ENCODE measurements around the gene SPSB4. TPM values are rescaled to one million over a fixed set of nuclear protein-coding genes. Genes with fewer than 3 reads are reported as not detected.

Gene SPSB4
- total and polyA plus RNA-seq, 9 donors, result 0.07 to 0.57 (median 0.12) TPM; not detected in 5

GRCh38 chr3:141019244-141019643 is 31.9 kb upstream of the SPSB4 start:
- H3K36me3 ChIP-seq, result no peaks in the 10 kb centered on the region
- no peak overlapping the region for H3K4me3 ChIP-seq
- H3K27me3 ChIP-seq, result no peaks in the 10 kb centered on the region
- intact Hi-C loops (cut with DNase I), result loop anchor here in 3 of 4 donors (10.0 kb wide), 1 partner anchor 86 kb away; no protein-coding TSS in a partner anchor
- no peaks in the 10 kb centered on the region for H3K4me1 ChIP-seq (ENCODE audit: insufficient read depth)
- no peak for DNase-seq
- no peak overlapping the region for H3K27ac ChIP-seq
- H3K9me3 ChIP-seq, result no peaks in the 10 kb centered on the region
- 96% methylated on average over 15 to 19 of the region's 19 CpGs for WGBS, 3 donors
- TF ChIP-seq POLR2A (IDR thresholded peaks at IDR 0.05), result no peak
- TF ChIP-seq EP300 (IDR thresholded peaks at IDR 0.05), result no peak
- no peak for TF ChIP-seq CTCF (IDR thresholded peaks at IDR 0.05)

- Histone ChIP-seq H3K4me1 (ENCODE audit: insufficient read depth) (no peaks in the 10 kb centered on the region), H3K27ac (no peak overlapping the region), H3K4me3 (no peak overlapping the region), H3K27me3 (no peaks in the 10 kb centered on the region), H3K9me3 (no peaks in the 10 kb centered on the region), H3K36me3 (no peaks in the 10 kb centered on the region)
- no peak for TF ChIP-seq POLR2A (IDR thresholded peaks at IDR 0.05)
- TF ChIP-seq EP300 (IDR thresholded peaks at IDR 0.05), result no peak
- TF ChIP-seq CTCF (IDR thresholded peaks at IDR 0.05), result no peak
- WGBS, 3 donors, result 76 to 83% (median 79%) methylated on average over 5 of the region's 5 CpGs
- DNase-seq, result no peak
- intact Hi-C loops (cut with DNase I), result no loop called here
These were observed 30.9 kb upstream of the SPSB4 start for GRCh38 chr3:141020143-141020830.

DNA sequence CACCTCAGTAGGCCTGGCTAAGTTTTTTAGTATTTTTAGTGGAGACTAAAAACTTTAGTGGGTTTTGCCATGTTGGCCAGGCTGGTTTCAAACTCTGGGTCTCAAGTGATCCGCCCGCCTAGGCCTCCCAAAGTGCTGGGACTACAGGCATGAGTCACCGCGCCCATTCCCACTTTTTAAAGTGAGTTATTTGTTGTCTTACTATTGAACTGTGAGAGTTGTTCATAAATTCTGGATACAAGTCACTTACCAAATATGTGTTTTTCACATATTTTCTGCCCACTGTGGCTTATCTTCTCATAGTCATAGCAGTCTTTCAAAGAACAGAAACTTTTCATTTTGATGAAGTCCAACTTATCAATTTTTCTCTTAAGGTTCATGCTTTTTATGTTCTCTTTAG is 29.9 kb upstream of the SPSB4 start:
- intact Hi-C loops (cut with DNase I), result no loop called here
- no peaks in the 10 kb centered on the region for H3K36me3 ChIP-seq
- TF ChIP-seq EP300 (IDR thresholded peaks at IDR 0.05), result no peak
- H3K9me3 ChIP-seq, result no peaks in the 10 kb centered on the region
- no peaks in the 10 kb centered on the region for H3K4me1 ChIP-seq (ENCODE audit: insufficient read depth)
- DNase-seq, result no peak
- WGBS, 3 donors, result 76 to 98% (median 97%) methylated on average over 4 of the region's 4 CpGs
- no peaks in the 10 kb centered on the region for H3K27me3 ChIP-seq
- H3K27ac ChIP-seq, result no peak overlapping the region
- no peak overlapping the region for H3K4me3 ChIP-seq

DNA sequence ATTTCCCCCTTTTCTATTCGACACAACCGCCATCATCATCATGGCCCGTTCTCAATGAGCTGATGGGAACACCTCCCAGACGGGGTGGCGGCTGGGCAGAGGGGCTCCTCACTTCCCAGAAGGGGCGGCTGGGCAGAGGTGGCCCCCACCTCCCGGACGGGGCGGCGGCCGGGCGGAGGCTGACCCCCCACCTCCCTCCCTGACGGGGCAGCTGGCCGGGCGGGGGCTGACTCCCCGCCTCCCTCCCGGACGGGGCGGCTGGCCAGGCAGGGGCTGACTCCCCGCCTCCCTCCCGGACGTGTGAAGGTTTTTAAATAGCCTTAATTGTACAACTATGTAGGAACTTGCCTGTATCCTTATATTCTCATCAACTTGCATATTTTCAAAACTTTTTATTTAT is 20.9 kb upstream of the SPSB4 start:
- no peaks in the 10 kb centered on the region for H3K27me3 ChIP-seq
- H3K4me3 ChIP-seq, result no peak overlapping the region
- no peaks in the 10 kb centered on the region for H3K36me3 ChIP-seq
- no peaks in the 10 kb centered on the region for H3K9me3 ChIP-seq
- intact Hi-C loops (cut with DNase I), result no loop called here
- DNase-seq, result no peak
- H3K27ac ChIP-seq, result no peak overlapping the region
- TF ChIP-seq CTCF (IDR thresholded peaks at IDR 0.05) (no peak), EP300 (IDR thresholded peaks at IDR 0.05) (no peak), POLR2A (IDR thresholded peaks at IDR 0.05) (no peak)
- H3K4me1 ChIP-seq (ENCODE audit: insufficient read depth), result no peaks in the 10 kb centered on the region
- 90 to 95% (median 94%) methylated on average over 22 of the region's 22 CpGs for WGBS, 3 donors

DNA sequence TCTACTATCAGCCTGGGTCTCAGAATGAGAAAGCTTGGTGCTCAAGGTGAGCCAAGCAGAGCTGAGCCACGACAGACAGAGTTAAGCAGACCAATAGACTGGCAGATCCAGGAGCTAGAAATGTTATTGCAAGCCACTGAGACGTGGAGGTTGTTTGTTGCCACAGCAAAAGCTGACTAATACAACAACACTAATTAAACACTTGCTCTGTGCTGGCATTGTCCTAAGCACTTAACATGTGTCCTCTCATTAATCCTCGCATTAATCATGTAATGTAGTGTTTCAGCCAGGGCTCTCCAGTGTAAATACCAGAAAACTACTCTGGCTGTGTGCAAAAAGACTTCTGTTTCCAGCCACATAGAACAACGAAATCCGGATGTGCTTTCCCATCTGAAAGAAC is 11.6 kb upstream of the SPSB4 start:
- WGBS, 3 donors, result 58 to 61% (median 60%) methylated on average over 5 of the region's 5 CpGs
- no peak for TF ChIP-seq CTCF (IDR thresholded peaks at IDR 0.05)
- TF ChIP-seq POLR2A (IDR thresholded peaks at IDR 0.05), result no peak
- no peak for TF ChIP-seq EP300 (IDR thresholded peaks at IDR 0.05)
- H3K27me3 ChIP-seq, result no peaks in the 10 kb centered on the region
- H3K36me3 ChIP-seq, result no peaks in the 10 kb centered on the region
- H3K4me1 ChIP-seq (ENCODE audit: insufficient read depth), result no peaks in the 10 kb centered on the region
- no peak overlapping the region for H3K4me3 ChIP-seq
- intact Hi-C loops (cut with DNase I), result no loop called here
- no peaks in the 10 kb centered on the region for H3K9me3 ChIP-seq
- no peak overlapping the region for H3K27ac ChIP-seq
- DNase-seq, result no peak

Measured in ovary (tissue), 9 donors.